Activated gamma-delta T cell treated with anti-CD3 and anti-CD28 coated beads, Interleukin-2, amount 50 U/mL, for 16 hours (primary cell): ENCODE measurements around the gene GPR39.
"Not testable (repeated sequence)": the region's sequence is repeated elsewhere in the genome, so short reads cannot be mapped to it uniquely, and the experiment has no call there.

Source experiments
- DNase-seq: peaks from one replicate; pipeline ENCODE4 v3.0.0-alpha.2; 2020; ENCODE audit warnings: low read depth

Gene GPR39

DNA sequence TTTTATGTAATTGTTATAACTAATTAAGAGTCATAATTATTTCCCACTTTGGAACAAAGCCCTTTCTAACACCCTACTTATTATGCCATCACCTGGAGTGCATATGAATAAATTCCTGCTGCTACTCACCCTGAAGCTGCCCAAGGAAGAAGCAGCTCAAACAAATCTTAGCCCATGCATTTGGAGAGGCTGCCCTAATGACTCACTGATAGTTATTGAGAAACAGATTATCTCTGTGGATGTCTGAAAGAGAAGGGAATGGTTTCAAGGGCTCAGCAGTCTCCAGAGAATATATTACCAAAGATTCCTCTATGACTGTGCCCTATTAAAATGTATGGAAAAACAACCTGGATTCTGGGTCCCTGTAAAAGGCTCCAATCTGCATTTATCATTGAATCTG, 81.0 kb downstream of the GPR39 start:
- no peak for DNase-seq

DNA sequence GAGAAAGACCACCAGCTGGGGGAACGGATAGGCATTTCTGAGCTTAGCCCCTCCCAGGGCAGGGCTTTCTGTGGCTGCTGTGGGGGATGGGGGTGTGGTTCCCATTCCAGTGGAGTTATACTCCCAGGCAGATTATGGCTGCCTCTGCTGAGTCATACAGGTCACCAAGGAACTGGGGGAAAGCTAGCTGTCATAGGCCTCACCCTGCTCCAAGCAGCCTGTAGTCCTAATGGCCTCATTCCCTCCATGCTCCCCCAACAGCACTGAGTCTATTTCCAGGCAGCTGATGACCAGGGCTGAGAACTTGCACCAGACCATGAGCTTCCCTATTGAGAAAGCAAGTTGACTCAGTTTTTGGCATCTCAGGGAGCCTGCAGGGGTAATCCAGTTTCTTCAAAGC, 87.1 kb downstream of the GPR39 start:
- no peak for DNase-seq

DNA sequence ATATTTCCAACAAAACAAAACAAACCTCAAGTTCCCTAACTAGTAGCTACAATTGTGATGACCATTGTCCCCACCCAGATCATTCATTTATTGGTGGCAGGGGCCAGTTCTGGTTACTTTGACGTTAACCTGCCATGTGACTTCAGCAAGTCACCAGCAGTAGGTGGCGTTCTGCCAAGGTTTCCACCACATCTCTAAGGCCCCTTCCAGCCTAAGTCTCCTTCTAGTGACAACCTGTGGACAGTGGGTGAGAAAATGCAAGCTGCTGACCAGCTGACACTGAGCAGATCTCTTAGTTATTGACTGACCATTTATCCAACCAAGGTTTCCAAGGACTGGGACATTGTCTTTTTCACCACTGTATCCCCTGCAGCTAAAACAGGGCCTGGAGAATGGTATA, 98.4 kb downstream of the GPR39 start:
- no peak for DNase-seq

DNA sequence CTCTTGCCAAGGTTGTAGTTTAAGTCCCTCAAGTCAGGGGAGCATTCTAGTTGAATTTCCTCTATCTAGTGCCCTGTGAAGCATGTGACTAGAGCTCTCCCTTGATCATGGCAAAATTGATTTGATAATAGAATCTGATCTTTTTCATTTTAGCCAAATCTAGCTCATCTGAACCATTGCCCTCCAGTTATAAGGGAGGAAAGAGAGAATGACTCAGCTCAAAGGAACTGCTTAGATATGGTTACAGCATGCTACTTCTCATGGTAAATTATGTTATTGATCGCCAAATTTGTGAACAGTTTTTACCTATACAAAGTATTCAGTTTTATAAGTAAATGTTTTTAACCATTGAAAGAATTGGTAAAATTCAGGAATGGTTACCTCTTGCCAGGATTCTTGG, 100.8 kb downstream of the GPR39 start:
- DNase-seq = no peak

DNA sequence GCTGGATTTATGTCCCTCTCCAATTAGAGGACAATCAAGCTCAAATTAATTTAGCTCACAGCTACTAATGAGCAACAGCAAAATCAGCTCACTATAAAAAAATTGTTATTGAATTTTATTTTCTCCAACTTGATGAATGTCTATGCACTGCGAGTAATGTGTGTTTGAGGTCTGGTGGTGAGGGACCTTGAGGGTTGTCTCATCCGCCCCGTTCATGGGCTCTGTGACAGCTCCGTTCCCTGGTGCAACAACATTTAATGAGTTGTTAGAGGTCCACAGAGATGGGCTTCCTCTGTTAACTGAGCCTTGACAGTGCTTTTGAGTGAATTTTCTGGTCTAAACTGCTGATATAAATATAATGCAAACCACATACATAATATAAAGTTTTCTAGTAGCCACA, 101.7 kb downstream of the GPR39 start:
- DNase-seq = no peak

DNA sequence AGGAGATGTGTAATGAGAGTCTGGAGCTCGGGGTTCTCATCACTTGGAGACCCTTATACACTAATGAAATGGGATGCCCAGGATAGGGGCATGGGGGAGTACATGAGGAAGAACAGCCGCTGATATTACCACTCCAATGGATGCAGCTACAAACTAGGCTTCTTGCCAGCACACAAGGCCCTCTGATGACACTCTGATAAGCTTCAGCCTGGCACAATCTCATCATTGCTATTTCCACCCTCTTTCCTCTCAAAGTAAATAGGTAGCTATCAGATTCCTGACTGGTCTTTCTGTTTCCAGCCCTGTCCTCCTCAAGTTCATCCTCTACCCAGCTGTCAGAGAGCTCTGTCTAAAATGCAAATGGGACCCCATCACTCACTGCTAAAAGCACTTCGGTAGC, 103.0 kb downstream of the GPR39 start:
- no peak for DNase-seq

DNA sequence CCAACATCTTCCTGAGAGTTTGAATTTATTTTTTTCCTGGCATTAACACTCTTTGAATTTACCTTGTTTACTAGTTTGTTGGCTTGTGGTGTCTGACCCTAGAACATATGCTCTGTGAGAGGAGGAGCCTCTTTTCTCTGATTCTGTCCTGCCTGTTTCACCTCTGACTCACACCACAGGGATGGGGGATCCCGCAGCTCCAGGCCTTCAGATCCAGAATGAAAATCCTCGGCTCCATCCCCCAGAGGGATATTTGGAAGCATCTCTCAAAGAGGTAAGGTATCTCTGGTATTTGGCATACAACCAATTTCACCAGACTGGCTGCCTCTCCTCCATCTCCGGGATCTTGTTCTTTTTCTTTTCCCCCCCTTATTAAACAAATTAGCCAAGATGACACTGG, 104.7 kb downstream of the GPR39 start:
- DNase-seq = no peak

DNA sequence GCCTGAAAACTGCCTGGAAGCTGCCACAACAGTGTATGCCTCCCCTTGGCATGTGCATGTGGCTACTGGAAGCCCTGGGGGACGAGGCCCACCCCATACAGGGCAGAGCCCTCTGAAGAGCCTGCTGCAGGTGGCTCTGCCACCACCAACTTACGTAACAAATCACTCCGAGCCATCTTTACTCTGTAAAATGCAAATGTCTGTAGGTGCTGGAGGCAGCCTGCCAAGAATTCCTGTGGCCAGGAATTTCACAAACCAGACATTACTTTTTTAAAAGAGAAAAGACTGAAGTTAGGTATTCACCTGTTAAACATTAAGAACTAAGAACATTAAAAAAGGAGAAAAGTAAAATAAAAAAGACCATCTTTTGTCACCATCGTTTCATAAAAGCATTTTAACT, 106.3 kb downstream of the GPR39 start:
- DNase-seq = no peak

DNA sequence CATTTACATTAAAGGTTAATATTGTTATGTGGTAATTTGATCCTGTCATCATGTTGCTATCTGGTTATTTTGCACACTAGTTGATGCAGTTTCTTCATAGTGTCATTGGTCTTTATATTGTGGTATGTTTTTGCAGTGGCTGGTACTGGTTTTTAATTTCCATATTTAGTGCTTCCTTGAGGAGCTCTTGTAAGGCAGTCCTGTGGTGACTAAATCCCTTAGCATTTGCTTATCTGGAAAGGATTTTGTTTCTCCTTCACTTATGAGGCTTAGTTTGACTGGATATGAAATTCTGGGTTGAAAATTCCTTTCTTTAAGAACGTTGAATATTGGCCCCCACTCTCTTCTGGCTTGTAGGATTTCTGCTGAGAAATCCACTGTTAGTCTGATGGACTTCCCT, 120.5 kb downstream of the GPR39 start:
- not testable (repeated sequence) for DNase-seq

DNA sequence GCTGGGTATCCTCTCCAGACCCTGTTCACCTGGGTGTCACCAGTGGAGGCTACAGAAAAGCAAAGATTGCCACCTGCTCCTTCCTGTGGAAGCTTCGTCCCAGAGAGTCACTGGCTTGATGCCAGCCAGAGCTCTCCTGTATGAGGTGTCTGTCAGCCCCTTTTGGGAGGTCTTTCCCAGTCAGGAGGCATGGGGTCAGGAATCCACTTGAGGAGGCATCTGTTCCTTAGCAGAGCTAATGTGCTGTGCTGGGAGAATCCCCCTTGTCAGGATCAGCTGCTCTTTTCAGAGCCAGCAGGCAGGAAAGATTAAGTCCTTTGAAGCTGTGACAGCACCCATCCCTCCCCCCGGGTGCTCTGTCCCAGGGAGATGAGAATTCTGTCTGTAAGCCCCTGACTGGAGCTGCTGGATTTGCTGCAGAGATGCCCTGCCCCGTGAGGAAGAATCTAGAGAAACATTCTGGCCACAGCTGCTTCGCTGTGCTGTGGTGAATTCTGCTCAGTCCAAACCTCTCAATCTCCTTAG, 121.8 kb downstream of the GPR39 start:
- no peak for DNase-seq

DNA sequence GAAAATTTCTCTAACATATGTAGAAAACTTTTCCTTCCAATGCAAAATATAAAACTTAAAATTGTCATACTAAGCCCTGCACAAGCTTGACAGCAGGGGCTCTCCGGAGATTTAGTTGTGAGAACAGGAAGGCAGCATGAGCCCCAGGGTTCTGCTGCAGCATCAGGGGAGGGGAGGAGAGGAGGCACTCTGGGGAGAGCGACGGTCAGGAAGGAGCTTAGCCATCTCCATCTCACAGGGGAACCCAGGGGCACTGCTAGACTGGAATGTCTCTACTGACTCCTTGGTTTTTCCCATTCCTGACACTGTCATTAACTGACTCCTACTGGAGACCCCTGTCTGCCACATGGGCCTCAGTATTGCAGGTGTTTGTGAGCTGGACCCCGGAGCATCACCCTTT, 123.6 kb downstream of the GPR39 start:
- DNase-seq = no peak

DNA sequence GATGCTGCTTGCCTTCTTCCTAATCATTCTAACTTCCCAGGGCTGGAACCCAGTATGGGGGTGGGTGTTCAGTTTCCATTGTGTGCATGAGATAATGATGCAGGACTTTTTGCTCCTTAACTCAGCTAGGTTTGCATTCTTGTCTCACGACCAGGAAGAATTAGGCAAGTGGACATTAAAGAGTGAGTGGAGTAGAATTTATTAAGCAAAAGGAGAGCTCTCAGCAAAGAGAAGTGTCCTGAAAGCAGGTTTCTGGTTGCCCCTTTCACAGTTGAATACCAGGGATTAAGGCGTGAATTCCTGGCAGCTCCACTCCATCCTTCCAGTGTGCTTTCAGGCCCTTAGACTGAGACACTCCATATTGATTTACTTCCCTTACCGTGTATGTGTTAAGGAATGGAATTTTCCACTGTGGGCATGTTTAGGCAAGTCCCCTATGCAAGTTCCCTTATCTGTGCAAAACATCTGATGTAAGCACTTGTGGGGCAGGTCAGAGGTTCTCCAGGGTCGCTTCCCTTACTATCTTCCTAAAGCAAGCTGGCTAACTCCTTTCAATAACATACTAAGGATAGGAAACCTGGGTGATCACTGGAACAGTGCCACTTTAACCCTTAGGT, 126.5 kb downstream of the GPR39 start:
- no peak for DNase-seq

DNA sequence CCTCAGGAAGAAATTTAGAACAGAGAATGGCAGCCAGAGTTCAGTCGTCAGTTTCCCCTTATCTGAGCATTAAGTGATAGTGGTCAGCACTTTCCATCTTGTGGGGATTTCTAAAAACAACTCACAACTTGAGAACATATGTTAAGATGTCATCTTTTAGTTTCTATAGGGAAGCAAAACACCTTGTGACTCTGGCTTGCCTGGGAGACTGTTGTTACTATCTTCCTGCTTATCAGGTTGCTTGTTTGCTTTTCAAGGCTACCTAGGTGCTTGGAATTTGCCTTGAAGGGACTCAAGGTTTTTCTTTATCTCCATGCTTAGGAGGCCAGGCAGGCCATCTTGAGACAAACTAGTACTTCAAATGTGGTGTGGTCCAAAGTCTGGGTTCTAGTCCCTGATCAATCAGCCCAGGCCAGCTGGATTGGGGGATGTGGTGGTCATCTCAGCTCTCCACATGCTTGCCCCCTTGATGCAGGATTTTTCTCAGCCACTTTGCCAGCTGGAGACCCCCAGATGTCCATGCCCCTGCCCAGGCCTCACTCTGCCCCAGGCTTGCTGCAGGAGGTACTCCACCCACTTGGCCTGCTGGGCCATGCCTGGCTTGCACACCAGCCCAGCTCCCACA, 127.5 kb downstream of the GPR39 start:
- no peak for DNase-seq

DNA sequence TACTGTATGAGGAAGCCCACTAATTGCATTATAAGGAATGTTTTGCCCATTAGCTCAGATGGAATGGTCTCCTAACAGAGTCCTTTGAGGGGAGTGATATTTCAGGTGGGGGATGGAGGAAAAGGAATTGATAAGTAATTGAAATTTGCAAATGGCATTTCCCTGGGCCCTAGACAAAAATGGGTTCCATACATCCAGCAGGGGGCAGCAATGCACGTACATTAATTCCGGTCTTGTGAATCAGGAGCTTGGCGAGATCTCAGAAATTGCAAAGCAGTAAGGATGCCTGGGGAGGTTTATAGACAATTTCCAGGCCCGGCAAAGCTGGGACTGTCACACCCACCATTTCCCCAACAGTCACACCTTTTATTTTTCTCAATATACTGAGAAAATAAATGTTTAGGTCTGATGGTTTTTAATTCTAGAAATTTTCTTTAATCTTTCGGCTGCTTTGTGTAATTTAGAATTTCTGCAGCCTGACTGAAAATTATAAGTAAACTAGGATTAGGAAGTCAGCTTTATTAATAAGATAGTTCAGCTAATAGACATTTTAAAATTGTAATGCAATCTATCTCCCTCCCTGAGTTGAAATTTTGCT, 130.6 kb downstream of the GPR39 start:
- no peak for DNase-seq

DNA sequence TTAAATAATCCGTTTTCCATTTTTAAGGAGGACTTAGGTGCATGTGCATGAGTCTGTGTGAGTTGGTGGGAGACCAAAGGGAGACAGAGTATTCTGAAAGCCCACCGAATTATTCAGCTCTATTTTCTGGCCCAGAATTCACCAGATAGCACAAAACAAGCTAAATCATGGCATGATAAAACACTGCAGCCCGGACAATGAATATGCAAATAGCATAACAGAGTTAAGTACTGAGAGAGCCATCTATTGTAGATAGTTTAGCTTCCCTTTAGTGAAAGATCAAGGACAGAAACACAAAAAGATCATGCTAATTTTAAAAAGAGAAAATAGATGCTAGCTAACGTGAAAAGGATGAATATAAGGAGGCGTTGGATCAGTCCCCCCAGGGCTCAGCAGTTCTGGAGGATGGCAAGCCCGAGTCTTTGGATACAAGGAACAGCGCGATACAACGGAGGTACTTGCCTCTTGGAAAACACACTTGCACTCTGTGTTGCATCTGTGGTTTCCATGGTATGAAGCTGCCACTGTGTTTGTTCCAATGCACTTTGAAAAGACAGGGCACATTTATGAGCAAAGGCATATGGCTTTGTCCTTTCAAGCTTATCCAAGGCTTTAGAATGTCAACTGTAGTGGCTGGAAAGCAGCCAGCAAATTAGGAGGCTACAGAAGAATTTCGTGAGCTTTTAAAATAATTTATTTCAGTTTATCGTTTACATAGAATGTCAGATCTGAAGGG, 133.5 kb downstream of the GPR39 start:
- DNase-seq = no peak

DNA sequence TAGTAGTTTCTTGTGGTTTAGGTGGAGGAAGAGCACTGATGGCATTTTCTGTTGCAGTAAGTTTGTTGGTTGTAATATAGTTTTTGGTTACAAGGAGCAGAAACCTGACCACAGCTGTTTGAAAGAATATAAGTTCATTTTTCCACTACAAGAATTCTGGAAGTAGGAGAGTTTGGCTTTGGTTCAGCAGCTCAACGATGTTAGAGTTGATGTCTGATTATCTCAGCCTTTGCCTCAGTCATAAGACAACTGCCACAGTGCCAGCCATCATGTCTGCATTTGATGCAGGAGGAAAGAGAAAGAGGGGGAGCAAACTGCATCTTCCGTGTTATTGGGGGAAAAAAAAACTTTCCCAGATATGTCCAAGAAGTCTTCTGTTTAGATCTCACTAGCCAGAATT, 134.3 kb downstream of the GPR39 start:
- no peak for DNase-seq

DNA sequence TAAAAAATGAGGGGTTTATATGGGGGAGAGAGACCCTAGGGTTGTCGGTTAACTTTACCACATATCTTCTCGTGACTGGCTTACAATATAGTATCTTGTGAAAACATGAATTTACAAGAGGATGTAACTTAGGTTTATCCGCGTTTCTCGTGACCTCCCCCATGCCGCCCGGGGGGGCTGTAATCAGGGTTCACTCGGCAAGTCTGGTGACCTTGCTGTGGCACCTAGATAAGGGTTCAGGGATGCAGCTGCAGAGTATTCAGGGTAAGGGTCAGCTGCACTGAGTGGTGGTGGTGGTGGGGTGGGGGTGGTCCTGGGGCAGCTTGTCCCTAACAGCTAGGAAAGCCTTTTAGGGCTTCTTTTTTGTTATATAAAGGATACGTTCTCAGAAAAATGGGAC, 141.1 kb downstream of the GPR39 start:
- DNase-seq = no peak

DNA sequence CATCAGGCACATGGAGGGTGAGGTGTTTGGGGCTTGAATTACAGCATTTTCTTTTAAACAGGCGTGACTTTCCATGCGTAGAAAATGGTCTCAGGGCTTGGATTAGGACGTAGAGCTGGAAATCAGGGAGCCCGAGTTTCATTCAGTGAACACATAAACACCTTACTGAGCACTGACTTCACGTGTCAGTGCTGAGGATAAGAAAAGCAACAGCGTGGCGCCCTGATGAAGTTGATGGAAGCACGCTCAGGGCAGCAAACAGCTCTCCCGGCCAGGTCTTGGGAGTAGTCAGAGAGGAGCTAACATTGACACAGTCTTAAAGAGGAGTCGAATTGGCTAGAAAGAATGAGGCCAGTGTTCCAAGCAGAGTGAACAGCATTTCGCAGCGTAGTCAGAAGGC, 142.7 kb downstream of the GPR39 start:
- DNase-seq = no peak

DNA sequence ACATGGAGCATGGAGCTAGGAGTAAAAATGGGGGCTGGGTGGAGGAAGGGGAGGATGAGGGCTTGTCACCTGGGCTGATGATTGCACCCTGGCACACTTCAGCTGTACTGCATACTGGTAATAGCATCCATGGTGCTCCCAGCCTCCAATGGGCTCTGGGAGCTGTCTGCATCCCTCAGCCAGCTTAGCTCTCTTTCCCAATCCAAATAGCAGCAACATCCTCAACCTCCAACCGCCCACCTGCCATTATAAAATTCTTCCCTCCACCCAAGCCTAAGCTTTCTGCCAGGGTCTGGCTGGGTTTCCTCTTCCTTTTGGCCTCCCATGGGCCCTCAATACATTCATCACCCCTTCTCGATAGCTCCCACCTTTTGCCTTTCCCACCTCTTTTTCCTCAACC, 143.3 kb downstream of the GPR39 start:
- no peak for DNase-seq

DNA sequence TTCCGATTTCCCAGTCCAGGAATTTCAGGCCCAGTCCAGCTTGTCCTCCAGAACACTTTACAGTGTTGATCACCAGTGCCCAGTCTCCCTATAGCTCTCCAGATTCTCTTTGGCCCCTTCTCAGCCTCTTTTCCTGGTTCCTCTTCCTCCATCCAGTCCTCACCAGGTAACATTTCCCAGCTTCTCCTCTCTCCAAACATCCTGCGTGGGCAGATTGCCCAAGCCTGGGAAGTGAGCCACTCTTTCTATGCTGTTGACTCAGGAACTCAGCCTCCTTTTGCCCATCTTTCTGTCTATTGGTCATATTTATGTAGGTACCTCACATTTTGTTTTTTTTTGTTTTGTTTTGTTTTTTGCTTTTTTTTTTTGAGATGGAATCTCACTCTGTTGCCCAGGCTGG, 144.0 kb downstream of the GPR39 start:
- no peak for DNase-seq

DNA sequence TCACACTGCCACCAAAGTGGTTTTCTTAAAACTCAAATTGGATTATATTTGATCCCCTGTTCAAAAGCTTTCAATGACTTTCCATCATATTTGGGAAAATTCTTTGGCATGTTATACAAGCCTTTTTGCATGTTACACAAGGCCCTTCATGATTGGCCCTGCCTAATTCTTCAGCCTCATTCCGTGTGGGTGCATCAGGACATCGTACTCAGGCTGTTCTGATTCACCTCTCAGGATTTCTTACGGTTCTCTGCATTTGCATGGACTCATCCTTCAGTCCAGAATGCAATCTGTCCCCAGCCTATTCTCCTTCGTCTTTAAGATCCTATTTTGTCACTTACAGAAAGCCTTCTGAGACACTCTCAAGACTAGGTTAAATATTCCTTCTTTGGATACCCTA, 145.6 kb downstream of the GPR39 start:
- DNase-seq = no peak

DNA sequence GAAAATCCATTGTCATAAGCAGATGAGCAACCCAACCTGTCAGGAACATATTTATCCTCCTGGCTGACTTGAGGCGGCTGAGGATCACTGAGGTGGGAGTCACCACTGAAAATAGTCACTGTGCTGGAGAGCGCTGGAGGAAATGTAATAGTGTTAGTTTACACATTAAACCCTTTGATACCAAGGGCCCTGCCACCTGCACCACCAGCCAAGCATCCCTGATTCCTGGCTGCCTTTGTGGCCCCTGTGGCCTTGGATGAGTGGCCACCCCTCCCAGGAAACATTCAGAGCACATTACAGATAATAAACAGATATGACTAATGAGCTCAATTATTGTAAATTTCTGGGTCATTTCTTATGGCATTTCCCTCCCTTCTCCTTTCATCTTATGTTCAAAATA, 147.5 kb downstream of the GPR39 start:
- no peak for DNase-seq

DNA sequence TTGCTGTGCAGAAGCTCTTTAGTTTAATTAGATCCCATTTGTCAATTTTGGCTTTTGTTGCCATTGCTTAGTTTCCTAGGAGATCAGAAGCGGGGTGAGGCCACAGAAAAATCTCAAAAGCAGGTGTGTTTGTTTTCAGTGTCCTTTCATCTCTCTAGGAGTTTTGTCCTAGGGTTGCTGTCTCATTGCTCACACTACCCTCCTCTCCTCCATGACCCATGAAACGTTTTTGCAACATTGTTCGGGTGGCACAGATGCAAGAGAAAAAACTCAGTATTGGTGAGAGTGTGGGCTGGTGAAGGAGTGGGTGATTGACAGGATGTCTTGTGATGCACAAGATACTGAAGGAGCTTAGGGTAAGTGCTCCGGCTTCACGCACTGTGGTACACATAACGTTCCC, 149.8 kb downstream of the GPR39 start:
- DNase-seq = no peak
